NOMO-1 treated with dmso at 0.1 percent for 144 hours (cell line): ENCODE measurements around the gene IRX1.

Experiments used
- DNase-seq: peaks from one replicate; lab custom pipeline; 2025; ENCODE audit not compliant: unreplicated experiment; lab: John Stamatoyannopoulos, UW

The IRX1 gene

DNA sequence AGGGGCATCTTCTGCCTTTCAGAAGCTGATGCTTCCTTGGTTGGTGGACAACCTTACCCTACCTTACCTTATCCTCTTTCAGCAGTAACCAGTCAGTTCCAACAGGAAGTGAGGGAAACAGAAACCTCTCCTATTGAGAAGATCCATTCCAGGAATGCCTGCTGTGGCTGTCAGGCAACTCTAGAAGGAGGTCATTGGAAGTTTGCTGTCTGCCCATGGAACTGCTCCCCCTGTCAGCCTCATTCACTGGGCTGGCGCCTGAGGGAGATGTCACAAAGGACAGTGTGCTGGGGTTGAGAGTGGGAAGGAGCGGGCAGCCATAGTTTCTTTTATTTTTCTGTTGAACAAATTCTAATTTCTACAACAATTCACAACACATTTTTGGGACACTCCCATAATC is 54.7 kb downstream of the IRX1 start:
- DNase-seq: no peak

- no peak for DNase-seq
These were observed 55.2 kb downstream of the IRX1 start for GRCh38 chr5:3650868-3651267.
